ENCODE measurements around the gene TRIP12. TPM values are rescaled to one million over a fixed set of nuclear protein-coding genes. Genes with fewer than 3 reads are reported as not detected.
A peak's percentile ranks its signal among the peaks of the same experiment; 100 is the strongest.

The TRIP12 gene
- total and polyA plus RNA-seq, 2 of the 4 experiments (the other 2 are of a cell fraction) = 51.6 to 209 TPM

DNA sequence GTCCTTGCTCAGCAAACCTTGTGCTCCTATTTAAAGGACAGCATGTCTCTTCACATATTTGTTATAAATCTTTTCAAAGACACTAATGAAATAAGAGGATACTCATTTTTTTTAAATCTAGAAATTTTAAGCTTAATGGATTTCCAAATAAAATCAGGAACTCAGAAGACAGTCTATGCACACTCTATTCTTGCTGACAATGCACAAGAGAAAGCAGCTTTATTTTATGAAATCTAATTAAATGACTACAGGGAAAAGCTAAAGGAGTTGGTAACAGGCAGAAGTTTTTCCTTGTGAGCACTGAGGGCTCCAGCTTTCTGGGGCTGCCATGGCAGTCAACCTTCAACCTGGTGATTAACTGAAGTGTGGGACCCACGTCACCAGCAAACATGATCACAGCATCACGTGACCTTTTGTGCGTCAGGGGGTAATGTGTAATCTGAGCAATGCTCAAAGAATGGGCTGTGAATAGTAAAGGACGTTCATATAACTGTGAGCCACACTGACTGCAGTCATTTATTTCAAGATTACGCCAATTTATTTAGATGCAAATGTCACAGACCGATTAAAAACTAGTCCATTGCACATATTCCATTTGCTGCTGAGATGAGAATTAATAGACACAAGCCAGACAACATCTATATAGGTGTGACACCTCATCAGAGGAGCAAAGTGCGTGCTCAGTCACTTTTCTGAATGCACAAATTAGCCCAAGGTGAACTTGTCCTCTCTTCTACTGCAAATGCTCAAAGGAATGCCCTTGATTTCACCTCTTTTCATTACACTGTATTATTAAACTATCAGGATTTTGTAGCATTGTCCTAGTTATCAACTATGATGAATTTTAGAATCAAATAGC, 195.9 kb downstream of the TRIP12 start:
- H4K5ac ChIP-seq (ENCODE audit: low read depth, low read length) = no peak overlapping the region
- H3K18ac ChIP-seq (ENCODE audit: low read depth, low read length) = no peak overlapping the region; the same call in 1 of the 2 replicates
- H3K4me2 ChIP-seq (ENCODE audit: low read depth, low read length) = peak overlapping the region; percentile 60; the same call in 1 of the 2 replicates
- no peak overlapping the region for H3K4ac ChIP-seq (ENCODE audit: low read depth, low read length)
- H3K4me1 ChIP-seq (ENCODE audit: control insufficient read depth, insufficient read depth, low read length) = peaks cover 4% of the 10 kb centered on the region; the same call in 1 of the 2 replicates
- BruUV-seq (replicated peaks) = no TSS peak
- H3K27ac ChIP-seq (ENCODE audit: insufficient read depth, low read length) = no peak overlapping the region
- in situ Hi-C loops (cut with MboI; ENCODE audit: low sequenced_read_pairs) (no loop called here), intact Hi-C loops (cut with micrococcal nuclease) (no loop called here), dilution Hi-C loops (cut with HindIII; ENCODE audit: low sequenced_read_pairs, unreplicated experiment) (no loop called here)
- ChIA-PET CTCF (interaction anchor here (0.7 kb wide), 1 partner anchor 9 kb away, joined by 3 read pairs; no protein-coding TSS in a partner anchor), POLR2A (ENCODE audit: unreplicated experiment) (no interaction called here)
- H2BK5ac ChIP-seq (ENCODE audit: low read depth, low read length, poor library complexity, severe bottlenecking) = peak overlapping the region; percentile 67
- no peaks in the 10 kb centered on the region for H4K20me1 ChIP-seq (ENCODE audit: insufficient read depth, low read length)
- H3K56ac ChIP-seq (ENCODE audit: extremely low read depth, insufficient read depth, low read length) = no peak overlapping the region
- no peak overlapping the region for H2AK9ac ChIP-seq (replicated peaks; ENCODE audit: low read depth, low read length, poor library complexity)
- H2AK5ac ChIP-seq (ENCODE audit: low read depth, low read length) = no peak overlapping the region
- peak overlapping the region; percentile 12 for H2AFZ ChIP-seq (replicated peaks; ENCODE audit: low read length, poor library complexity)
- H4K91ac ChIP-seq (ENCODE audit: insufficient read depth, low read depth, low read length) = no peak overlapping the region
- H3K79me1 ChIP-seq (ENCODE audit: low read depth in 1 of 2, low read length in 2 of 2) = no peaks in the 10 kb centered on the region
- H3K9me3 ChIP-seq (ENCODE audit: control insufficient read depth, insufficient read depth, low read length) = no peaks in the 10 kb centered on the region
- no peaks in the 10 kb centered on the region for H3K27me3 ChIP-seq (ENCODE audit: control insufficient read depth, insufficient read depth, low read length)
- H2BK120ac ChIP-seq (ENCODE audit: low read depth, low read length) = no peak overlapping the region
- H4K8ac ChIP-seq (ENCODE audit: low read depth in 2 of 2, low read length in 2 of 2) = no peak overlapping the region; a peak in 1 of 4 replicates
- H3K14ac ChIP-seq (replicated peaks; ENCODE audit: low read depth, low read length) = no peak overlapping the region
- ATAC-seq (ENCODE audit: low read depth) (peak; percentile 94), DNase-seq (peak; percentile 95)
- no peak overlapping the region for H3K23ac ChIP-seq (ENCODE audit: low read depth, low read length)
- H3K4me3 ChIP-seq (ENCODE audit: insufficient read depth, low read depth, low read length) = no peak overlapping the region
- no CpG with 5 or more reads among the region's 7 CpGs for WGBS, 2 experiments (ENCODE audit: extremely low coverage in 2 of 2, insufficient read length in 1 of 2)
- no peak overlapping the region for H2BK20ac ChIP-seq (ENCODE audit: low read depth, low read length)
- H3K36me3 ChIP-seq (ENCODE audit: control insufficient read depth, insufficient read depth, low read length) = no peaks in the 10 kb centered on the region
- H3K9ac ChIP-seq (ENCODE audit: low read depth, low read length) = peak overlapping the region; percentile 20; the same call in 1 of the 2 replicates
- H3K9me1 ChIP-seq (ENCODE audit: insufficient read depth, low read length) = no peaks in the 10 kb centered on the region
- no peak overlapping the region for H2BK15ac ChIP-seq (ENCODE audit: low read depth, low read length)
- TF ChIP-seq RAD21 (IDR thresholded peaks at IDR 0.05; ENCODE audit: low read length) = no peak
- TF ChIP-seq, protein P1, sequence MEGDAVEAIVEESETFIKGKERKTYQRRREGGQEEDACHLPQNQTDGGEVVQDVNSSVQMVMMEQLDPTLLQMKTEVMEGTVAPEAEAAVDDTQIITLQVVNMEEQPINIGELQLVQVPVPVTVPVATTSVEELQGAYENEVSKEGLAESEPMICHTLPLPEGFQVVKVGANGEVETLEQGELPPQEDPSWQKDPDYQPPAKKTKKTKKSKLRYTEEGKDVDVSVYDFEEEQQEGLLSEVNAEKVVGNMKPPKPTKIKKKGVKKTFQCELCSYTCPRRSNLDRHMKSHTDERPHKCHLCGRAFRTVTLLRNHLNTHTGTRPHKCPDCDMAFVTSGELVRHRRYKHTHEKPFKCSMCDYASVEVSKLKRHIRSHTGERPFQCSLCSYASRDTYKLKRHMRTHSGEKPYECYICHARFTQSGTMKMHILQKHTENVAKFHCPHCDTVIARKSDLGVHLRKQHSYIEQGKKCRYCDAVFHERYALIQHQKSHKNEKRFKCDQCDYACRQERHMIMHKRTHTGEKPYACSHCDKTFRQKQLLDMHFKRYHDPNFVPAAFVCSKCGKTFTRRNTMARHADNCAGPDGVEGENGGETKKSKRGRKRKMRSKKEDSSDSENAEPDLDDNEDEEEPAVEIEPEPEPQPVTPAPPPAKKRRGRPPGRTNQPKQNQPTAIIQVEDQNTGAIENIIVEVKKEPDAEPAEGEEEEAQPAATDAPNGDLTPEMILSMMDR (conservative IDR thresholded peaks at IDR 0.05; ENCODE audit: low read depth, low read length) = no peak
- TF ChIP-seq RCOR1 (IDR thresholded peaks at IDR 0.05; ENCODE audit: insufficient replicate concordance, low read length) = no peak
- no peak for TF ChIP-seq NFE2L2 (IDR thresholded peaks at IDR 0.05; ENCODE audit: low read depth, low read length)
- TF ChIP-seq MXI1 (IDR thresholded peaks at IDR 0.05; ENCODE audit: borderline replicate concordance, low read depth, low read length) = no peak
- peak; percentile 62 for TF ChIP-seq FOS (IDR thresholded peaks at IDR 0.05; ENCODE audit: low read depth, low read length)
- TF ChIP-seq MAZ (IDR thresholded peaks at IDR 0.05; ENCODE audit: borderline replicate concordance, low read depth, low read length) = no peak
- no peak for TF ChIP-seq RFX5 (IDR thresholded peaks at IDR 0.05; ENCODE audit: low read depth, low read length)
- TF ChIP-seq, protein P2, sequence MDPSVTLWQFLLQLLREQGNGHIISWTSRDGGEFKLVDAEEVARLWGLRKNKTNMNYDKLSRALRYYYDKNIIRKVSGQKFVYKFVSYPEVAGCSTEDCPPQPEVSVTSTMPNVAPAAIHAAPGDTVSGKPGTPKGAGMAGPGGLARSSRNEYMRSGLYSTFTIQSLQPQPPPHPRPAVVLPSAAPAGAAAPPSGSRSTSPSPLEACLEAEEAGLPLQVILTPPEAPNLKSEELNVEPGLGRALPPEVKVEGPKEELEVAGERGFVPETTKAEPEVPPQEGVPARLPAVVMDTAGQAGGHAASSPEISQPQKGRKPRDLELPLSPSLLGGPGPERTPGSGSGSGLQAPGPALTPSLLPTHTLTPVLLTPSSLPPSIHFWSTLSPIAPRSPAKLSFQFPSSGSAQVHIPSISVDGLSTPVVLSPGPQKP (IDR thresholded peaks at IDR 0.05; ENCODE audit: borderline replicate concordance, low read depth, low read length) = no peak
- peak; percentile 65 for TF ChIP-seq MAFK (IDR thresholded peaks at IDR 0.05; ENCODE audit: low read depth, low read length)
- TF ChIP-seq SMC3 (IDR thresholded peaks at IDR 0.05; ENCODE audit: low read depth, low read length) = no peak
- TF ChIP-seq POLR2A (IDR thresholded peaks at IDR 0.05; ENCODE audit: low read depth, low read length) = no peak
- TF ChIP-seq CEBPB (IDR thresholded peaks at IDR 0.05; ENCODE audit: low read depth, low read length) = peak; percentile 9; the same call in 1 of the 2 replicates
- TF ChIP-seq, protein P3, sequence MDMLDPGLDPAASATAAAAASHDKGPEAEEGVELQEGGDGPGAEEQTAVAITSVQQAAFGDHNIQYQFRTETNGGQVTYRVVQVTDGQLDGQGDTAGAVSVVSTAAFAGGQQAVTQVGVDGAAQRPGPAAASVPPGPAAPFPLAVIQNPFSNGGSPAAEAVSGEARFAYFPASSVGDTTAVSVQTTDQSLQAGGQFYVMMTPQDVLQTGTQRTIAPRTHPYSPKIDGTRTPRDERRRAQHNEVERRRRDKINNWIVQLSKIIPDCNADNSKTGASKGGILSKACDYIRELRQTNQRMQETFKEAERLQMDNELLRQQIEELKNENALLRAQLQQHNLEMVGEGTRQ (IDR thresholded peaks at IDR 0.05; ENCODE audit: low read depth, low read length) = peak; percentile 95
